NT2/D1 (cell line): ENCODE results near the gene NRXN3.

Experiments
- SUZ12 ChIP-seq: IDR thresholded peaks from 2 replicates; pipeline ENCODE4 v1.6.1; 2011; ENCODE audit not compliant: insufficient read length, insufficient read depth; ENCODE audit errors: extremely low read depth
- YY1 ChIP-seq: IDR thresholded peaks from 2 replicates; pipeline ENCODE4 v1.6.1; 2011; ENCODE audit not compliant: insufficient read length, insufficient read depth
- ZNF274 ChIP-seq: IDR thresholded peaks from 2 replicates; pipeline ENCODE4 v1.6.1; 2011; ENCODE audit warnings: mild to moderate bottlenecking, low read depth, low read length

- no peak for TF ChIP-seq ZNF274
- no peak for TF ChIP-seq YY1
- no peak for TF ChIP-seq SUZ12
These were observed 776.8 kb downstream of the NRXN3 start for GRCh38 chr14:78946949-78947348.
